ENCODE results near the gene LYVE1. TPM values are rescaled to one million over a fixed set of nuclear protein-coding genes. Genes with fewer than 3 reads are reported as not detected.

The LYVE1 gene
- total RNA-seq, 1 experiment from 2014 or later, result 0.31 TPM

- ChIA-PET POLR2A (no interaction called here), CTCF (no interaction called here)
- Histone ChIP-seq H3K36me3 (ENCODE audit: control insufficient read depth, insufficient read depth, low read length) (no peaks in the 10 kb centered on the region), H3K4me1 (ENCODE audit: control insufficient read depth, insufficient read depth, low read length) (no peaks in the 10 kb centered on the region), H3K9me3 (ENCODE audit: control insufficient read depth, insufficient read depth, low read depth, low read length) (peaks cover 6% of the 10 kb centered on the region; the same call in 1 of the 2 replicates), H3K27ac (ENCODE audit: low read length) (no peak overlapping the region), H3K4me3 (ENCODE audit: low read depth in 2 of 2, low read length in 2 of 2) (no peak overlapping the region), H3K27me3 (ENCODE audit: control insufficient read depth, insufficient read depth, low read length) (peaks cover 9% of the 10 kb centered on the region)
- no peak for TF ChIP-seq POLR2AphosphoS5 (IDR thresholded peaks at IDR 0.05; ENCODE audit: low read depth, low read length)
- TF ChIP-seq CTCF (IDR thresholded peaks at IDR 0.05), result no peak
- TF ChIP-seq REST (IDR thresholded peaks at IDR 0.05; ENCODE audit: insufficient read depth in 1 of 2, low read depth in 2 of 2, low read length in 1 of 2), result no peak
- no peak for TF ChIP-seq TCF7L2 (IDR thresholded peaks at IDR 0.05; ENCODE audit: low read depth, low read length)
- TF ChIP-seq SIN3A (IDR thresholded peaks at IDR 0.05; ENCODE audit: borderline replicate concordance, insufficient read depth, low read depth, low read length), result no peak
- DNase-seq (ENCODE audit: low read depth, low spot score) (no peak), ATAC-seq (no peak)
- intact Hi-C loops (cut with micrococcal nuclease; ENCODE audit: unreplicated experiment) (no loop called here), in situ Hi-C loops (cut with HindIII; ENCODE audit: low pct_unique_long_range_greater_than_20kb, low sequenced_read_pairs) (no loop called here)
- no TSS peak for BruUV-seq (replicated peaks)
These were observed 11.9 kb downstream of the LYVE1 start for GRCh38 chr11:10556590-10556989.

- POLR2A ChIA-PET, result interaction anchor here (0.6 kb wide), 1 partner anchor 765 kb away, joined by 3 read pairs; no protein-coding TSS in a partner anchor
- in situ Hi-C loops (cut with HindIII; ENCODE audit: low pct_unique_long_range_greater_than_20kb, low sequenced_read_pairs), result no loop called here
These were observed 16.6 kb downstream of the LYVE1 start for GRCh38 chr11:10551845-10552352.

More at GRCh38 chr11:10551845-10552352, 16.6 kb downstream of the LYVE1 start:
- BruUV-seq (replicated peaks), result no TSS peak
- no peak overlapping the region for H3K4me3 ChIP-seq (ENCODE audit: low read depth in 2 of 2, low read length in 2 of 2)
- intact Hi-C loops (cut with micrococcal nuclease; ENCODE audit: unreplicated experiment), result no loop called here
- ATAC-seq (no peak), DNase-seq (ENCODE audit: low read depth, low spot score) (no peak)
- peaks cover 7% of the 10 kb centered on the region for H3K27me3 ChIP-seq (ENCODE audit: control insufficient read depth, insufficient read depth, low read length)
- CTCF ChIA-PET, result no interaction called here
- no peak overlapping the region for H3K27ac ChIP-seq (ENCODE audit: low read length)
- no peak for TF ChIP-seq TCF7L2 (IDR thresholded peaks at IDR 0.05; ENCODE audit: low read depth, low read length)
- TF ChIP-seq POLR2AphosphoS5 (IDR thresholded peaks at IDR 0.05; ENCODE audit: low read depth, low read length), result no peak
- no peak for TF ChIP-seq CTCF (IDR thresholded peaks at IDR 0.05)
- TF ChIP-seq REST (IDR thresholded peaks at IDR 0.05; ENCODE audit: insufficient read depth in 1 of 2, low read depth in 2 of 2, low read length in 1 of 2), result no peak
- TF ChIP-seq SIN3A (IDR thresholded peaks at IDR 0.05; ENCODE audit: borderline replicate concordance, insufficient read depth, low read depth, low read length), result no peak
- H3K9me3 ChIP-seq (ENCODE audit: control insufficient read depth, insufficient read depth, low read depth, low read length), result peaks cover 11% of the 10 kb centered on the region; the same call in 1 of the 2 replicates
- H3K4me1 ChIP-seq (ENCODE audit: control insufficient read depth, insufficient read depth, low read length), result no peaks in the 10 kb centered on the region
- H3K36me3 ChIP-seq (ENCODE audit: control insufficient read depth, insufficient read depth, low read length), result no peaks in the 10 kb centered on the region
